Left colon (tissue), 2 donors: ENCODE data around the gene ZNF778. TPM values are rescaled to one million over a fixed set of nuclear protein-coding genes. Genes with fewer than 3 reads are reported as not detected.
"Not testable (repeated sequence)": the region's sequence is repeated elsewhere in the genome, so short reads cannot be mapped to it uniquely, and the experiment has no call there.

ENCODE experiments used
- ATAC-seq: fragments of 200-7000 bp; cut with Tn5 transposase; one replicate; pipeline ENCODE4 v1.9.1; 2020; ENCODE audit warnings: mild to moderate bottlenecking, moderate library complexity
- DNase-seq, 2 donors: peaks; one replicate each; pipeline ENCODE4 v3.0.0-alpha.2; 2020
- intact Hi-C, 2 donors: fragments of 100-400 bp; cut with DNase I in 1 of 2; cut with micrococcal nuclease in 1 of 2; formaldehyde crosslinking; loops; one replicate each; pipeline versions ENCODE4 v1.11.2 to v1.14.0; 2022; cut with DNase I, micrococcal nuclease
- total RNA-seq, 2 donors: library from RNA; stranded (reverse); fragmentation: NEBNext Ultra II Directional; extraction: Animal tissue kit (Norgen Biotek cat#: 25700); gene quantifications; one replicate each; pipeline ENCODE4 v1.2.1, GENCODE V29; 2021
- donor health status: DM: no; HTN: no; CAD: no.
- donor health status: DM: yes; HTN: yes; CAD: no.

ZNF778 gene
- total RNA-seq, 2 donors from 2014 or later = 4.4 to 7.0 TPM

GRCh38 chr16:89241187-89242007, 23.9 kb downstream of the ZNF778 start:
- ATAC-seq = peak; percentile 67

GRCh38 chr16:89242795-89243200, 25.3 kb downstream of the ZNF778 start:
- intact Hi-C loops = no loop called here
- peak in 1 of 2 donors; percentile 39 for DNase-seq
- no peak for ATAC-seq

More at GRCh38 chr16:89241187-89242007, 23.9 kb downstream of the ZNF778 start:
- intact Hi-C loops = no loop called here
- DNase-seq = peak; percentile 74 to 77

- ATAC-seq (no peak), DNase-seq (no peak)
- intact Hi-C loops = no loop called here
These were observed 26.2 kb downstream of the ZNF778 start for GRCh38 chr16:89243664-89244063.

GRCh38 chr16:89244264-89244663, 26.8 kb downstream of the ZNF778 start:
- DNase-seq, intact Hi-C loops, ATAC-seq: not testable (repeated sequence)

- intact Hi-C loops = no loop called here
- DNase-seq (no peak), ATAC-seq (no peak)
These were observed 27.3 kb downstream of the ZNF778 start for GRCh38 chr16:89244754-89245153.

GRCh38 chr16:89246383-89246902, 28.9 kb downstream of the ZNF778 start:
- DNase-seq = no peak
- intact Hi-C loops = no loop called here
- ATAC-seq = no peak

GRCh38 chr16:89246903-89247733, 29.6 kb downstream of the ZNF778 start:
- intact Hi-C loops = no loop called here
- DNase-seq (peak; percentile 77 to 93), ATAC-seq (peak; percentile 96)

- not testable (repeated sequence) for DNase-seq
- peak; percentile 19 for ATAC-seq
These were observed 30.2 kb downstream of the ZNF778 start for GRCh38 chr16:89247734-89248075.

GRCh38 chr16:89248196-89248982, 30.9 kb downstream of the ZNF778 start:
- intact Hi-C loops = no loop called here
- DNase-seq (no peak), ATAC-seq (no peak)

More at GRCh38 chr16:89247734-89248075, 30.2 kb downstream of the ZNF778 start:
- intact Hi-C loops = not testable (repeated sequence)

- DNase-seq (no peak), ATAC-seq (no peak)
- intact Hi-C loops = no loop called here
These were observed 36.2 kb downstream of the ZNF778 start for GRCh38 chr16:89253548-89254287.

GRCh38 chr16:89256651-89257254, 39.2 kb downstream of the ZNF778 start:
- peak; percentile 56 to 71 for DNase-seq
- ATAC-seq = peak; percentile 87
- intact Hi-C loops = no loop called here

GRCh38 chr16:89257281-89257731, 39.8 kb downstream of the ZNF778 start:
- intact Hi-C loops = no loop called here
- ATAC-seq (peak; percentile 52), DNase-seq (no peak)

GRCh38 chr16:89257757-89258465, 40.4 kb downstream of the ZNF778 start:
- no peak for DNase-seq
- intact Hi-C loops = no loop called here
- ATAC-seq = no peak

GRCh38 chr16:89259901-89260300, 42.4 kb downstream of the ZNF778 start:
- intact Hi-C loops, ATAC-seq, DNase-seq: not testable (repeated sequence)

GRCh38 chr16:89261691-89262563, 44.4 kb downstream of the ZNF778 start:
- no peak for DNase-seq
- ATAC-seq = no peak
- intact Hi-C loops = no loop called here
